ENCODE measurements around the gene NINL. TPM values are rescaled to one million over a fixed set of nuclear protein-coding genes. Genes with fewer than 3 reads are reported as not detected.

Gene NINL
- total and polyA plus RNA-seq, 4 donors: 1.9 to 3.6 (median 2.8) TPM

DNA sequence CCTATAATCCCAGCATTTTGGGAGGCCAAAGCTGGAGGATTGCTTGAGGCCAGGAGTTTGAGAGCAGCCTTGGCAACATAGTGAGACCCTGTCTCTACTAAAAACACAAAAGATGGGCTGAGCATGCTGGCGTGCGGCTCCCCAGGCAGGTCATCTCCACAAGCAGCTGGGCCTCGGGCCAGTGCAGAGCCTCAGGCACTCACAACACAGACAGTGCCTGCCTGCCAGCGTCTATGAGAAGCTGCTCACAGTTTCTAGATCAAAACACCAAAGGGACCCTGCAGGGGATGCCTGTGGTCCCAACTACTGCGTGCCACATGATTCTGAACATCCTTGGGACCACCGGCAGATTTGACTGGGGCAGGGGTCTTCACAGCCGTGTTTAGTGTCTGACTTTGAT, 118.5 kb downstream of the NINL start:
- no peak for DNase-seq (ENCODE audit: low spot score)
- Histone ChIP-seq H3K27me3 (ENCODE audit: control insufficient read depth in 4 of 4, insufficient read depth in 4 of 4, low read length in 3 of 4) (no peaks in the 10 kb centered on the region), H3K4me1 (ENCODE audit: control insufficient read depth in 4 of 4, insufficient read depth in 4 of 4, low read length in 3 of 4) (no peaks in the 10 kb centered on the region), H3K9ac (ENCODE audit: low read depth in 1 of 2, low read length in 2 of 2) (no peak overlapping the region), H3K27ac (ENCODE audit: low read depth in 1 of 2, low read length in 2 of 2) (no peak overlapping the region), H3K36me3 (ENCODE audit: control insufficient read depth in 4 of 4, insufficient read depth in 3 of 4, low read depth in 1 of 4, low read length in 3 of 4) (peaks cover 1 to 52% (median 24%) of the 10 kb centered on the region in 4 donors), H3K4me3 (ENCODE audit: low read depth in 1 of 3, low read length in 3 of 3) (no peak overlapping the region), H3K9me3 (ENCODE audit: control insufficient read depth in 4 of 4, low read length in 3 of 4) (no peaks in the 10 kb centered on the region)
- no peak for TF ChIP-seq YY1 (IDR thresholded peaks at IDR 0.05)
- TF ChIP-seq CTCF (IDR thresholded peaks at IDR 0.05; ENCODE audit: low read depth, low read length, missing input control): no peak
- no peak for TF ChIP-seq MAX (IDR thresholded peaks at IDR 0.05)
- no peak for TF ChIP-seq JUND (IDR thresholded peaks at IDR 0.05)
- no peak for TF ChIP-seq FOXA2 (IDR thresholded peaks at IDR 0.05)
- no peak for TF ChIP-seq HNF4A (conservative IDR thresholded peaks at IDR 0.05)
- no peak for TF ChIP-seq GABPA (IDR thresholded peaks at IDR 0.05 in 1 of 2, conservative IDR thresholded peaks at IDR 0.05 in 1 of 2)
- TF ChIP-seq RXRA (IDR thresholded peaks at IDR 0.05): no peak
- TF ChIP-seq REST (IDR thresholded peaks at IDR 0.05): no peak
- WGBS: 94% methylated on average over 7 of the region's 7 CpGs

DNA sequence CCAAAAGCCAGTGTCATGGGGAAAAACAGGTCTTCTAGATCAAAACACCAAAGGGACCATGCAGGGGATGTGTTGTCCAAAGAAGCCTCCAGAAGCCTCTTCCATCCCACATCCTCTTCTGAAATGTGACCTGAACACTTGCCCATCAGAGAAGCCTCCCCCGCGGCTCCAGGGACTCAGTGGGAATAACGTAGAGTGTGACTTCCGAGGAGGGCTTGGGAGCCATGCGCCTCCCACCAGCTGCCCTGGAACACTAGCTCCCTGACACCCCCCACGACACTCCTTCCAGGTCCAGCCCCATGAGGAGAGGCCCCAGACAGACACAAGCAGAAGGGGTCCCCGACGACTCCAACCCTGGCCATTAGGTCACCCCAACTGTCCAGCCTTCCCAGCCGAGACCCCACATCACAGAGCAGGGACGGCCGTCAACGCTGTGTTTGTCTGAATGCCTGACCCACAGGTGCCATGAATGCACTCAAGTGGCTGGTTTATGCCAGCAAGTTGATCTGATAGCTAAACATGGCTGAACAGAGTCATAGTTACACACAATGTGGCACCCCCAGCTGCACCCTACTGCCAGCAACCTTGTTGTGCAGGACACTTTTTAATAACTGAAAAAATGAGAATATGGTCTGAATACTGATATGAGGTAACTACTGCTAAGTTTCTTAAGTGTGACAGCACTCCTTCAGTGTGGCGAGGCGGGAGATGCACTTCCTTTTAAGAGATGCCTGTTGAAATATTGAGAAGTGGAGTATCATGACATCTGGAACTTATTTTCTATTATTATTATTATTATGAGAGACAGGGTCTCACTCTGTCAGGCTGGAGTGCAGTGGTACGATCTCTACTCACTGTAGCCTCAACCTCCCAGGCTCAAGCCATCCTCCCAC, 119.8 kb downstream of the NINL start:
- H3K27ac ChIP-seq (ENCODE audit: low read depth in 1 of 2, low read length in 2 of 2): no peak overlapping the region
- no peaks in the 10 kb centered on the region for H3K27me3 ChIP-seq (ENCODE audit: control insufficient read depth in 4 of 4, insufficient read depth in 4 of 4, low read length in 3 of 4)
- no peak for DNase-seq (ENCODE audit: low spot score)
- WGBS: 96% methylated on average over 15 of the region's 15 CpGs
- H3K9ac ChIP-seq (ENCODE audit: low read depth in 1 of 2, low read length in 2 of 2): no peak overlapping the region
- no peaks in the 10 kb centered on the region for H3K4me1 ChIP-seq (ENCODE audit: control insufficient read depth in 4 of 4, insufficient read depth in 4 of 4, low read length in 3 of 4)
- H3K4me3 ChIP-seq (ENCODE audit: low read depth in 1 of 3, low read length in 3 of 3): no peak overlapping the region
- peaks cover 1 to 59% (median 28%) of the 10 kb centered on the region in 4 donors for H3K36me3 ChIP-seq (ENCODE audit: control insufficient read depth in 4 of 4, insufficient read depth in 3 of 4, low read depth in 1 of 4, low read length in 3 of 4)
- no peaks in the 10 kb centered on the region for H3K9me3 ChIP-seq (ENCODE audit: control insufficient read depth in 4 of 4, low read length in 3 of 4)
- TF ChIP-seq NR2F2 (IDR thresholded peaks at IDR 0.05) (no peak), MAX (IDR thresholded peaks at IDR 0.05) (no peak), FOXA2 (IDR thresholded peaks at IDR 0.05) (no peak), ZBTB33 (IDR thresholded peaks at IDR 0.05) (no peak), TAF1 (conservative IDR thresholded peaks at IDR 0.05) (no peak), JUND (IDR thresholded peaks at IDR 0.05) (no peak), SP1 (IDR thresholded peaks at IDR 0.05) (no peak), HNF4G (IDR thresholded peaks at IDR 0.05) (no peak), CTCF (IDR thresholded peaks at IDR 0.05; ENCODE audit: low read depth, low read length, missing input control) (no peak), EGR1 (IDR thresholded peaks at IDR 0.05; ENCODE audit: low read depth in 2 of 2) (no peak), HNF4A (conservative IDR thresholded peaks at IDR 0.05) (no peak), REST (IDR thresholded peaks at IDR 0.05) (no peak), GABPA (IDR thresholded peaks at IDR 0.05 in 1 of 2, conservative IDR thresholded peaks at IDR 0.05 in 1 of 2) (no peak)

Data from liver (tissue), 9 donors.